HFF-Myc (cell line): ENCODE measurements around the gene TGFBR3L.
"Not testable (repeated sequence)": the region's sequence is repeated elsewhere in the genome, so short reads cannot be mapped to it uniquely, and the experiment has no call there.

ENCODE experiments used
- DNase-seq: peaks from one replicate; pipeline ENCODE4 v3.0.0-alpha.2; 2011; ENCODE audit warnings: low read depth; ENCODE audit errors: extremely low read depth
- H3K4me3 ChIP-seq: replicated peaks from 2 replicates; pipeline ENCODE4 v1.5.1; 2011; ENCODE audit warnings: low read depth, mild to moderate bottlenecking, control low read depth, low read length
- CTCF ChIP-seq: IDR thresholded peaks from 2 replicates; pipeline ENCODE4 v1.5.1; 2012; ENCODE audit warnings: mild to moderate bottlenecking, low read depth, low read length, control low read depth; ENCODE audit errors: missing control alignments

The TGFBR3L gene

GRCh38 chr19:7953060-7953459 is 38.4 kb downstream of the TGFBR3L start:
- DNase-seq: no peak

GRCh38 chr19:7953576-7953975 is 38.9 kb downstream of the TGFBR3L start:
- DNase-seq: no peak
- no peak for TF ChIP-seq CTCF
- H3K4me3 ChIP-seq: no peak overlapping the region

More at GRCh38 chr19:7953060-7953459, 38.4 kb downstream of the TGFBR3L start:
- TF ChIP-seq CTCF: no peak
- no peak overlapping the region for H3K4me3 ChIP-seq

GRCh38 chr19:7955696-7956095 is 41.1 kb downstream of the TGFBR3L start:
- no peak for TF ChIP-seq CTCF
- H3K4me3 ChIP-seq: no peak overlapping the region
- DNase-seq: no peak

GRCh38 chr19:7959211-7959610 is 44.6 kb downstream of the TGFBR3L start:
- no peak for TF ChIP-seq CTCF
- DNase-seq: no peak
- no peak overlapping the region for H3K4me3 ChIP-seq

- H3K4me3 ChIP-seq, DNase-seq: not testable (repeated sequence)
Observed at GRCh38 chr19:7961082-7961481, 46.5 kb downstream of the TGFBR3L start.

GRCh38 chr19:7961920-7962626 is 47.4 kb downstream of the TGFBR3L start:
- no peak for DNase-seq
- no peak overlapping the region for H3K4me3 ChIP-seq
- no peak for TF ChIP-seq CTCF

- no peak for DNase-seq
- no peak overlapping the region for H3K4me3 ChIP-seq
- TF ChIP-seq CTCF: no peak
Observed at GRCh38 chr19:7962644-7963268, 48.1 kb downstream of the TGFBR3L start.
